ENCODE data around the gene PRDM16.

The PRDM16 gene

DNA sequence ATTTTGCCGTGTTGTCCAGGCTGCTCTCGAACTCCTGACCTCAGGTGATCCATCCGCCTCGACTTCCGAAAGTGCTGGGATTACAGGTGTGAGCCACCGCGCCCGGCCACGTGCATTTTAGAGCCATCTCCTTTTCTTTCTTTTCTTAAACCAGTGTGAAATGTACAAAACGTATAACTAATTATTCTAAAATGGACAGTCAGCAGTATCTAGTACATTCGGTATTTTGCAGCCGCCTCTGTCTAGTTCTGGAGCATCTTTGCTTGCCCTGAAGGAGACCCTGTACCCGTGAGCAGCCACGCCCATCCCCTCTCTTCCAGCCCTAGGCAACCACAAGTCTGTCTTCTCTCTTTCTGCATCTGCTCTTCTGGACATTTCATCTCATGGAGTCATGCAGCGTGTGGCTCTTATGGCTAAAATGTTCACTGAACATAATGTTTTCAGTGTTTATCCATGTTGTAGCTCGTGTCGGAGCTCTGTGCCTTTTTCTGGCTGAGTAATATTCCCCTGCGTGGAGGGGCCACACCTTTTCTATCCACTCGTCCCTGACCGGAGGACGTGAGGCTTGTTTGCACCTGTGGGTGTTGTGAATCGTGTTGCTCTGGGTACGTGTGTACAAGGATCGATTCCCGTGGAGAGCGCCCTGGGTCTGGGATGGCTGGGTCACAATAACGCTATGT, 198.0 kb downstream of the PRDM16 start:
- H3K4me1 ChIP-seq (ENCODE audit: control insufficient read depth, insufficient read depth, low read length): no peaks in the 10 kb centered on the region
- H3K36me3 ChIP-seq (ENCODE audit: control insufficient read depth, insufficient read depth, low read length): no peaks in the 10 kb centered on the region; the same call in 1 of the 2 replicates
- H3K9me3 ChIP-seq (ENCODE audit: control insufficient read depth, insufficient read depth, low read length): 0 out of 2 replicates have a peak, but pooled peaks cover 2% of the 10 kb centered on the region
- DNase-seq (ENCODE audit: low read depth, low spot score): no peak
- no CpG with 5 or more reads among the region's 27 CpGs for WGBS (ENCODE audit: insufficient coverage, insufficient read length)
- H3K27me3 ChIP-seq (ENCODE audit: control insufficient read depth, insufficient read depth, low read length): no peaks in the 10 kb centered on the region
- no peak overlapping the region for H3K27ac ChIP-seq (ENCODE audit: low read length)
- H3K4me3 ChIP-seq (ENCODE audit: low read length): no peak overlapping the region

DNA sequence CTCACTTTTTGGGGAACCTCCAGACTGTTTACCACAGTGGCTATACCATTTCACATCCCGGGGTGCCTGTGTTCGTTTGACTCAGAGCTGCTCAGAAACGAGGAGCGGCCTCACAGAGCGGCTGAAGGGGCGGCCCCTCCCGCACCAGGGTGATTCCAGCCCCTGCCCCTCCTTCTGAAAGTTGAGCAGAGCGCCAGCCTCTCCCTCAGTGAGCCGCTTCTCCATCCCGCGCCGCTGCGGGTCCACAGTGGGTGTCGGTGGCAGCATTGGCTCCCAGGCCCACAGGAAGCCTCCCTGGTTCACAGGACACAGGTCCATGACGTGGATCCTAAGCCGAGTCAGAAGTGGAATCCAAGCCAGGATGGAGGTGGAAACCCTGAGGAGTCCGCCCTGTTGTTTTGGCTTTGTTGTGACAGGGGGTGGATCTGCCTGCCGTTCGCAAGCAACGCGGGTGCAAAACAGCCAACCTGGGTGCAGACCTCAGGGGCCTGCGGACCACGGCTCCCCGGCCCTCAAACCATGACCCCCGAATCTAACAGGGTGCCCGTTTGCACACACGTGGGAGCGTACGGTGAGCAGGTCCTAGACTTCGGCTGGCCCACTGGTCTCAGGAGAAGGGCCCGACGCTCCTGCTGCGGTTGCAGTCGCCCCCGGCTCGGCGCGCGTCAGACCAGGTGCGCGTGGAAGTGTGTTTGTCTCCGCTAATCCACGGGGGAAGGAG, 198.7 kb downstream of the PRDM16 start:
- no peaks in the 10 kb centered on the region; the same call in 1 of the 2 replicates for H3K36me3 ChIP-seq (ENCODE audit: control insufficient read depth, insufficient read depth, low read length)
- 0 out of 2 replicates have a peak, but pooled peaks cover 2% of the 10 kb centered on the region for H3K9me3 ChIP-seq (ENCODE audit: control insufficient read depth, insufficient read depth, low read length)
- H3K27ac ChIP-seq (ENCODE audit: low read length): no peak overlapping the region
- H3K27me3 ChIP-seq (ENCODE audit: control insufficient read depth, insufficient read depth, low read length): no peaks in the 10 kb centered on the region
- no peak overlapping the region for H3K4me3 ChIP-seq (ENCODE audit: low read length)
- DNase-seq (ENCODE audit: low read depth, low spot score): no peak
- no CpG with 5 or more reads among the region's 43 CpGs for WGBS (ENCODE audit: insufficient coverage, insufficient read length)
- H3K4me1 ChIP-seq (ENCODE audit: control insufficient read depth, insufficient read depth, low read length): no peaks in the 10 kb centered on the region

GRCh38 chr1:3268281-3268680, 199.3 kb downstream of the PRDM16 start:
- no peaks in the 10 kb centered on the region for H3K27me3 ChIP-seq (ENCODE audit: control insufficient read depth, insufficient read depth, low read length)
- WGBS (ENCODE audit: insufficient coverage, insufficient read length): no CpG with 5 or more reads among the region's 11 CpGs

GRCh38 chr1:3270403-3271245, 201.6 kb downstream of the PRDM16 start:
- Histone ChIP-seq H3K36me3 (ENCODE audit: control insufficient read depth, insufficient read depth, low read length) (no peaks in the 10 kb centered on the region), H3K4me3 (ENCODE audit: low read length) (no peak overlapping the region), H3K27ac (ENCODE audit: low read length) (no peak overlapping the region), H3K9me3 (ENCODE audit: control insufficient read depth, insufficient read depth, low read length) (0 out of 2 replicates have a peak, but pooled peaks cover under 1% of the 10 kb centered on the region), H3K27me3 (ENCODE audit: control insufficient read depth, insufficient read depth, low read length) (no peaks in the 10 kb centered on the region), H3K4me1 (ENCODE audit: control insufficient read depth, insufficient read depth, low read length) (no peaks in the 10 kb centered on the region)
- DNase-seq (ENCODE audit: low read depth, low spot score): no peak
- no CpG with 5 or more reads among the region's 27 CpGs for WGBS (ENCODE audit: insufficient coverage, insufficient read length)

More at GRCh38 chr1:3268281-3268680, 199.3 kb downstream of the PRDM16 start:
- Histone ChIP-seq H3K4me1 (ENCODE audit: control insufficient read depth, insufficient read depth, low read length) (no peaks in the 10 kb centered on the region), H3K36me3 (ENCODE audit: control insufficient read depth, insufficient read depth, low read length) (no peaks in the 10 kb centered on the region; the same call in 1 of the 2 replicates), H3K9me3 (ENCODE audit: control insufficient read depth, insufficient read depth, low read length) (0 out of 2 replicates have a peak, but pooled peaks cover 2% of the 10 kb centered on the region), H3K4me3 (ENCODE audit: low read length) (no peak overlapping the region), H3K27ac (ENCODE audit: low read length) (no peak overlapping the region)
- DNase-seq (ENCODE audit: low read depth, low spot score): no peak

GRCh38 chr1:3271866-3272265, 202.9 kb downstream of the PRDM16 start:
- Histone ChIP-seq H3K4me3 (ENCODE audit: low read length) (no peak overlapping the region), H3K27ac (ENCODE audit: low read length) (no peak overlapping the region), H3K9me3 (ENCODE audit: control insufficient read depth, insufficient read depth, low read length) (no peaks in the 10 kb centered on the region), H3K4me1 (ENCODE audit: control insufficient read depth, insufficient read depth, low read length) (no peaks in the 10 kb centered on the region), H3K27me3 (ENCODE audit: control insufficient read depth, insufficient read depth, low read length) (no peaks in the 10 kb centered on the region), H3K36me3 (ENCODE audit: control insufficient read depth, insufficient read depth, low read length) (no peaks in the 10 kb centered on the region)
- WGBS (ENCODE audit: insufficient coverage, insufficient read length): no CpG with 5 or more reads among the region's 9 CpGs
- DNase-seq (ENCODE audit: low read depth, low spot score): no peak

- no peak overlapping the region for H3K4me3 ChIP-seq (ENCODE audit: low read length)
- H3K27me3 ChIP-seq (ENCODE audit: control insufficient read depth, insufficient read depth, low read length): no peaks in the 10 kb centered on the region
- H3K9me3 ChIP-seq (ENCODE audit: control insufficient read depth, insufficient read depth, low read length): no peaks in the 10 kb centered on the region
- no peak for DNase-seq (ENCODE audit: low read depth, low spot score)
- no peaks in the 10 kb centered on the region for H3K36me3 ChIP-seq (ENCODE audit: control insufficient read depth, insufficient read depth, low read length)
- no peaks in the 10 kb centered on the region for H3K4me1 ChIP-seq (ENCODE audit: control insufficient read depth, insufficient read depth, low read length)
- H3K27ac ChIP-seq (ENCODE audit: low read length): no peak overlapping the region
- no CpG with 5 or more reads among the region's 29 CpGs for WGBS (ENCODE audit: insufficient coverage, insufficient read length)
Measured at GRCh38 chr1:3272321-3273045, 203.5 kb downstream of the PRDM16 start.

DNA sequence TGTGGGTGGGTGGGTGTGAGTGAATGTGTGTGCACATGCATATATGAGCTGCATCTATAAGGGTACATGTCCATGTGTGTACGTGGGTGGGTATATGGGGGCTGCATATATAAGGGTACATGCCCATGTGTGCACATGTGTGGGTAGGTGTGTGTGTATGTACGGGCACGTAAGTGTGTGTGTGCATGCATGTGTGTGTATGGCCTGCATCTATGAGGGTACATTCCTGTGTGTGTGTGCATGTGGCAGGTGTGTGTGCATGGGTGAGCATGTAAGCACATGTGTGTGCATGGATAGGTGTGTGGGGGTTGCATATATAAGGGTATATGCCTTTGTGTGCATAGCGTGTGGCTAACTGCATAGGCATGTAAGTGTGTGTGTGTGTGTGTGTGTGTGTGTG, 204.4 kb downstream of the PRDM16 start:
- no peaks in the 10 kb centered on the region for H3K27me3 ChIP-seq (ENCODE audit: control insufficient read depth, insufficient read depth, low read length)
- WGBS (ENCODE audit: insufficient coverage, insufficient read length): no CpG with 5 or more reads among the region's 4 CpGs
- H3K4me3 ChIP-seq (ENCODE audit: low read length): no peak overlapping the region
- H3K9me3 ChIP-seq (ENCODE audit: control insufficient read depth, insufficient read depth, low read length): peaks cover 2% of the 10 kb centered on the region; the same call in 1 of the 2 replicates
- no peak for DNase-seq (ENCODE audit: low read depth, low spot score)
- H3K4me1 ChIP-seq (ENCODE audit: control insufficient read depth, insufficient read depth, low read length): no peaks in the 10 kb centered on the region
- H3K27ac ChIP-seq (ENCODE audit: low read length): no peak overlapping the region
- no peaks in the 10 kb centered on the region for H3K36me3 ChIP-seq (ENCODE audit: control insufficient read depth, insufficient read depth, low read length)

DNA sequence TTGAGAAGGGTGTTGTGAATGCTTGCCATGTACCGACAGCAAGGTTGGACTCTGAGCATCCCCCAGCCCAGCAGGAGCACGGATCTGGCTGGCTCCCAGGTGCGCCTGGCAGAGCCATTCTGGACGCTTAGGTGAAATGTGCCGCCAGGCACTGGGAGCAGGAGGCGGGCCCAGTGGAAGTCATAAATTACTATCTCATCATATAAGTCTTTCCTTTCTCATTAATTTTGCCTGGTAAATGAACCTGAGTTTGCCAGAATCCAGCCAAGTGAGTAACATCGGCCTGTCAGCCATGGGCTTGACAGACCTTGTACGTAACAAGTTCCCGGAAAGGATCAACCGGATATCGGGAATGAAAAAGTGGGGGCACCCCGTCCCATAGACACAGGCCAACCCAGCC, 206.0 kb downstream of the PRDM16 start:
- H3K9me3 ChIP-seq (ENCODE audit: control insufficient read depth, insufficient read depth, low read length): peaks cover 2% of the 10 kb centered on the region; the same call in 1 of the 2 replicates
- no peak overlapping the region for H3K4me3 ChIP-seq (ENCODE audit: low read length)
- no peak for DNase-seq (ENCODE audit: low read depth, low spot score)
- H3K27ac ChIP-seq (ENCODE audit: low read length): no peak overlapping the region
- H3K36me3 ChIP-seq (ENCODE audit: control insufficient read depth, insufficient read depth, low read length): no peaks in the 10 kb centered on the region
- H3K4me1 ChIP-seq (ENCODE audit: control insufficient read depth, insufficient read depth, low read length): no peaks in the 10 kb centered on the region
- H3K27me3 ChIP-seq (ENCODE audit: control insufficient read depth, insufficient read depth, low read length): no peaks in the 10 kb centered on the region
- no CpG with 5 or more reads among the region's 12 CpGs for WGBS (ENCODE audit: insufficient coverage, insufficient read length)

- no peaks in the 10 kb centered on the region for H3K36me3 ChIP-seq (ENCODE audit: control insufficient read depth, insufficient read depth, low read length)
- H3K27me3 ChIP-seq (ENCODE audit: control insufficient read depth, insufficient read depth, low read length): no peaks in the 10 kb centered on the region
- H3K4me3 ChIP-seq (ENCODE audit: low read length): no peak overlapping the region
- DNase-seq (ENCODE audit: low read depth, low spot score): no peak
- H3K27ac ChIP-seq (ENCODE audit: low read length): no peak overlapping the region
- WGBS (ENCODE audit: insufficient coverage, insufficient read length): no CpG with 5 or more reads among the region's 37 CpGs
- peaks cover 2% of the 10 kb centered on the region; the same call in 1 of the 2 replicates for H3K9me3 ChIP-seq (ENCODE audit: control insufficient read depth, insufficient read depth, low read length)
- no peaks in the 10 kb centered on the region for H3K4me1 ChIP-seq (ENCODE audit: control insufficient read depth, insufficient read depth, low read length)
Measured at GRCh38 chr1:3275471-3276340, 206.7 kb downstream of the PRDM16 start.

Measured in iPS DF 6.9 (cell line).